ENCODE data around the gene SAMHD1. TPM values are rescaled to one million over a fixed set of nuclear protein-coding genes. Genes with fewer than 3 reads are reported as not detected.

Gene SAMHD1
- total and polyA plus RNA-seq, 2 donors (not counting 1 experiment from before 2014, with no cell fraction given) = 7.9 to 12.8 TPM

- Mint-ChIP-seq H3K9me3 (ENCODE audit: insufficient read depth) (no peaks in the 10 kb centered on the region), H3K27me3 (no peaks in the 10 kb centered on the region), H3K27ac (no peak overlapping the region), H3K4me3 (no peak overlapping the region), H3K4me1 (peaks cover 72% of the 10 kb centered on the region)
- H3K79me2 ChIP-seq (ENCODE audit: control insufficient read depth, insufficient read depth, low read length) = peaks cover 99% of the 10 kb centered on the region
- no peak overlapping the region for H3K9ac ChIP-seq (ENCODE audit: low read length)
- no peak overlapping the region for H2AFZ ChIP-seq (ENCODE audit: insufficient read depth, low read depth, low read length, poor library complexity, severe bottlenecking)
- TF ChIP-seq, protein P1, sequence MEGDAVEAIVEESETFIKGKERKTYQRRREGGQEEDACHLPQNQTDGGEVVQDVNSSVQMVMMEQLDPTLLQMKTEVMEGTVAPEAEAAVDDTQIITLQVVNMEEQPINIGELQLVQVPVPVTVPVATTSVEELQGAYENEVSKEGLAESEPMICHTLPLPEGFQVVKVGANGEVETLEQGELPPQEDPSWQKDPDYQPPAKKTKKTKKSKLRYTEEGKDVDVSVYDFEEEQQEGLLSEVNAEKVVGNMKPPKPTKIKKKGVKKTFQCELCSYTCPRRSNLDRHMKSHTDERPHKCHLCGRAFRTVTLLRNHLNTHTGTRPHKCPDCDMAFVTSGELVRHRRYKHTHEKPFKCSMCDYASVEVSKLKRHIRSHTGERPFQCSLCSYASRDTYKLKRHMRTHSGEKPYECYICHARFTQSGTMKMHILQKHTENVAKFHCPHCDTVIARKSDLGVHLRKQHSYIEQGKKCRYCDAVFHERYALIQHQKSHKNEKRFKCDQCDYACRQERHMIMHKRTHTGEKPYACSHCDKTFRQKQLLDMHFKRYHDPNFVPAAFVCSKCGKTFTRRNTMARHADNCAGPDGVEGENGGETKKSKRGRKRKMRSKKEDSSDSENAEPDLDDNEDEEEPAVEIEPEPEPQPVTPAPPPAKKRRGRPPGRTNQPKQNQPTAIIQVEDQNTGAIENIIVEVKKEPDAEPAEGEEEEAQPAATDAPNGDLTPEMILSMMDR (IDR thresholded peaks at IDR 0.05) = no peak
- no peak for TF ChIP-seq EZH2 (IDR thresholded peaks at IDR 0.05; ENCODE audit: borderline replicate concordance, insufficient read depth, low read depth, low read length, poor library complexity, severe bottlenecking)
- ChIA-PET POLR2A (no interaction called here), CTCF (interaction anchor here (0.8 to 2.3 kb wide), 6 partner anchors 9 to 19 kb away, joined by 3 to 5 read pairs (median 3); a partner anchor contains a TSS)
- H3K4me2 ChIP-seq (replicated peaks; ENCODE audit: low read depth, low read length, poor library complexity, severe bottlenecking) = no peak overlapping the region
- no peak overlapping the region for H3K4me3 ChIP-seq (ENCODE audit: control extremely low read depth in 1 of 5, extremely low read depth in 1 of 5, insufficient read depth in 1 of 5, low read depth in 2 of 5, low read length in 4 of 5)
- peaks cover 0 to 2% (median 0%) of the 10 kb centered on the region in 3 donors for H3K9me3 ChIP-seq (ENCODE audit: control extremely low read depth in 1 of 3, control insufficient read depth in 2 of 3, insufficient read depth in 1 of 3, low read length in 2 of 3)
- peaks cover 41 to 43% of the 10 kb centered on the region in 2 donors for H3K4me1 ChIP-seq (ENCODE audit: control insufficient read depth in 2 of 2, insufficient read depth in 2 of 2, low read length in 2 of 2)
- H3K27ac ChIP-seq (ENCODE audit: low read length in 2 of 2) = no peak overlapping the region
- no peaks in the 10 kb centered on the region for H3K27me3 ChIP-seq (replicated peaks in 1 of 4; ENCODE audit: control extremely low read depth in 1 of 4, control insufficient read depth in 3 of 4, insufficient read depth in 4 of 4, low read length in 3 of 4)
- H3K36me3 ChIP-seq (replicated peaks in 1 of 2; ENCODE audit: control extremely low read depth in 1 of 2, control insufficient read depth in 1 of 2, extremely low read depth in 1 of 2, insufficient read depth in 2 of 2, low read length in 1 of 2) = peaks cover 0 to 10% of the 10 kb centered on the region in 2 experiments
- peaks cover 19% of the 10 kb centered on the region for H4K20me1 ChIP-seq (ENCODE audit: control insufficient read depth, insufficient read depth, low read length, poor library complexity, severe bottlenecking)
- ATAC-seq (ENCODE audit: low read depth) = no peak
- 95% methylated on average over 20 of the region's 21 CpGs for WGBS (ENCODE audit: insufficient coverage)
- DNase-seq = no peak
- intact Hi-C loops (cut with micrococcal nuclease) = no loop called here
These were observed 96.9 kb downstream of the SAMHD1 start for GRCh38 chr20:36854348-36855240.

DNA sequence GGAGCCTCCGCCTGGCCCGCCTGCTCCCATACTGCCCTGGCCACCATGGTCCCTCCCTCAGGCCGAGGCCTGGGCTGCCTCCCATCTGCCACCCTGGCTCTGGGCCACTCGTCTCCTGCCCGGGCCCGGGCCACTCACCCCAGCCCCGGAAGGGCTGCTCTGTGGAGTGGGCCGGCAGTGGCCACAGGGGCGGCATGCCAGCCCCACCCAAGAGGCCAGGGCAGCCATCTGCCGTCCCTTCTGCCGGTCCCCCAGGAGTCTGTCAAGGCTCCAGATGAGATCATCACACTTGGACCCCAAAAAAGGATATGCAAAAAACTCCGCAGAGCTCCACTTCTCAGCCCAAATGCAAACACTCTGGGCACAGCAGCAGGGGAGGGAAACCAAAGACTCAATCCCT lies 99.3 kb downstream of the SAMHD1 start:
- Histone ChIP-seq H2AFZ (ENCODE audit: insufficient read depth, low read depth, low read length, poor library complexity, severe bottlenecking) (peak overlapping the region; percentile 38), H3K4me2 (replicated peaks; ENCODE audit: low read depth, low read length, poor library complexity, severe bottlenecking) (peak overlapping the region; percentile 54), H3K4me3 (ENCODE audit: control extremely low read depth in 1 of 5, extremely low read depth in 1 of 5, insufficient read depth in 1 of 5, low read depth in 2 of 5, low read length in 4 of 5) (peak overlapping the region in 1 of 5 experiments; percentile 12), H3K27ac (ENCODE audit: low read length in 2 of 2) (peak overlapping the region; percentile 59 to 73), H4K20me1 (ENCODE audit: control insufficient read depth, insufficient read depth, low read length, poor library complexity, severe bottlenecking) (peaks cover 18% of the 10 kb centered on the region), H3K9me3 (ENCODE audit: control extremely low read depth in 1 of 3, control insufficient read depth in 2 of 3, insufficient read depth in 1 of 3, low read length in 2 of 3) (peaks cover 0 to 2% (median 0%) of the 10 kb centered on the region in 3 donors), H3K27me3 (replicated peaks in 1 of 4; ENCODE audit: control extremely low read depth in 1 of 4, control insufficient read depth in 3 of 4, insufficient read depth in 4 of 4, low read length in 3 of 4) (no peaks in the 10 kb centered on the region), H3K4me1 (ENCODE audit: control insufficient read depth in 2 of 2, insufficient read depth in 2 of 2, low read length in 2 of 2) (peaks cover 50 to 60% of the 10 kb centered on the region in 2 donors), H3K36me3 (replicated peaks in 1 of 2; ENCODE audit: control extremely low read depth in 1 of 2, control insufficient read depth in 1 of 2, extremely low read depth in 1 of 2, insufficient read depth in 2 of 2, low read length in 1 of 2) (peaks cover 0 to 4% of the 10 kb centered on the region in 2 experiments), H3K9ac (ENCODE audit: low read length) (no peak overlapping the region), H3K79me2 (ENCODE audit: control insufficient read depth, insufficient read depth, low read length) (peaks cover 99% of the 10 kb centered on the region)
- Mint-ChIP-seq H3K27me3 (no peaks in the 10 kb centered on the region), H3K27ac (peak overlapping the region; percentile 89), H3K4me3 (peak overlapping the region; percentile 75), H3K9me3 (ENCODE audit: insufficient read depth) (no peaks in the 10 kb centered on the region), H3K4me1 (peaks cover 68% of the 10 kb centered on the region)
- DNase-seq = no peak
- ChIA-PET CTCF (interaction anchor here (0.5 to 1.7 kb wide), 4 partner anchors 11 to 642 kb away, joined by 3 to 5 read pairs (median 5); partner anchors contain the start of gene DSN1), POLR2A (interaction anchor here (0.8 kb wide), 1 partner anchor 15 kb away, joined by 3 read pairs; no protein-coding TSS in a partner anchor)
- no peak for TF ChIP-seq EZH2 (IDR thresholded peaks at IDR 0.05; ENCODE audit: borderline replicate concordance, insufficient read depth, low read depth, low read length, poor library complexity, severe bottlenecking)
- TF ChIP-seq, protein P1 (IDR thresholded peaks at IDR 0.05) = no peak
- WGBS (ENCODE audit: insufficient coverage) = 72% methylated on average over 12 of the region's 12 CpGs
- intact Hi-C loops (cut with micrococcal nuclease) = no loop called here
- peak; percentile 41 for ATAC-seq (ENCODE audit: low read depth)
